Neural crest cell (in vitro differentiated cells): ENCODE results near the gene PRSS38. TPM values are rescaled to one million over a fixed set of nuclear protein-coding genes. Genes with fewer than 3 reads are reported as not detected.

Source experiments
- DNase-seq: peaks from one replicate; pipeline ENCODE4 v3.0.0; 2021; ENCODE audit warnings: low read depth, mixed read lengths, low spot score
- H3K27ac Mint-ChIP-seq: one replicate; pipeline ENCODE4 v1.8.0; 2021; ENCODE audit warnings: mild to moderate bottlenecking, mixed read lengths; ENCODE audit not compliant: unreplicated experiment
- H3K27me3 Mint-ChIP-seq: 2 replicates; pipeline ENCODE4 v1.8.0; 2021; ENCODE audit warnings: low read depth, mild to moderate bottlenecking, mixed read lengths
- H3K36me3 Mint-ChIP-seq: 2 replicates; pipeline ENCODE4 v1.8.0; 2021; ENCODE audit warnings: low read depth, mild to moderate bottlenecking, mixed read lengths
- H3K4me1 Mint-ChIP-seq: 2 replicates; pipeline ENCODE4 v1.8.0; 2021; ENCODE audit warnings: mixed read lengths
- H3K4me3 Mint-ChIP-seq: one replicate; pipeline ENCODE4 v1.8.0; 2021; ENCODE audit warnings: mild to moderate bottlenecking, mixed read lengths
- H3K9me3 Mint-ChIP-seq: 2 replicates; pipeline ENCODE4 v1.8.0; 2021; ENCODE audit warnings: mixed read lengths
- CTCF ChIP-seq: fragments of 200-600 bp; sonication (generic); conservative IDR thresholded peaks from 2 replicates; pipeline ENCODE4 v1.5.0; 2021; ENCODE audit warnings: antibody characterized with exemption, mild to moderate bottlenecking
- total RNA-seq: library from RNA; stranded (reverse); gene quantifications from 2 replicates; pipeline ENCODE4 v1.2.1, GENCODE V29; 2021

Gene PRSS38
- total RNA-seq, 1 donor from 2014 or later, result not detected

GRCh38 chr1:227823537-227823936 lies 8.1 kb downstream of the PRSS38 start:
- H3K27me3 Mint-ChIP-seq, result peaks cover 53% of the 10 kb centered on the region
- no peaks in the 10 kb centered on the region for H3K4me1 Mint-ChIP-seq
- TF ChIP-seq CTCF, result no peak
- H3K36me3 Mint-ChIP-seq, result no peaks in the 10 kb centered on the region
- H3K27ac Mint-ChIP-seq, result no peak overlapping the region
- no peak for DNase-seq
- H3K9me3 Mint-ChIP-seq, result peaks cover 10% of the 10 kb centered on the region
- H3K4me3 Mint-ChIP-seq, result no peak overlapping the region

- Mint-ChIP-seq H3K27me3 (peaks cover 56% of the 10 kb centered on the region), H3K4me3 (no peak overlapping the region), H3K9me3 (peaks cover 10% of the 10 kb centered on the region), H3K27ac (no peak overlapping the region), H3K36me3 (no peaks in the 10 kb centered on the region), H3K4me1 (no peaks in the 10 kb centered on the region)
- no peak for TF ChIP-seq CTCF
- DNase-seq, result no peak
Observed at GRCh38 chr1:227824204-227824603, 8.7 kb downstream of the PRSS38 start.

- no peak overlapping the region for H3K4me3 Mint-ChIP-seq
- no peaks in the 10 kb centered on the region for H3K4me1 Mint-ChIP-seq
- DNase-seq, result no peak
- H3K27me3 Mint-ChIP-seq, result peaks cover 54% of the 10 kb centered on the region
- peaks cover 4% of the 10 kb centered on the region for H3K9me3 Mint-ChIP-seq
- TF ChIP-seq CTCF, result no peak
- no peaks in the 10 kb centered on the region for H3K36me3 Mint-ChIP-seq
- no peak overlapping the region for H3K27ac Mint-ChIP-seq
Observed at GRCh38 chr1:227828786-227829185, 13.3 kb downstream of the PRSS38 start.

- no peak for TF ChIP-seq CTCF
Observed at GRCh38 chr1:227838181-227838580, 22.7 kb downstream of the PRSS38 start.

GRCh38 chr1:227841096-227841495 lies 25.6 kb downstream of the PRSS38 start:
- TF ChIP-seq CTCF, result no peak

More at GRCh38 chr1:227838181-227838580, 22.7 kb downstream of the PRSS38 start:
- peaks cover 24% of the 10 kb centered on the region for H3K27me3 Mint-ChIP-seq
- no peaks in the 10 kb centered on the region for H3K36me3 Mint-ChIP-seq
- H3K4me3 Mint-ChIP-seq, result no peak overlapping the region
- H3K27ac Mint-ChIP-seq, result no peak overlapping the region
- H3K4me1 Mint-ChIP-seq, result no peaks in the 10 kb centered on the region
- DNase-seq, result no peak
- H3K9me3 Mint-ChIP-seq, result no peaks in the 10 kb centered on the region

More at GRCh38 chr1:227841096-227841495, 25.6 kb downstream of the PRSS38 start:
- H3K4me3 Mint-ChIP-seq, result no peak overlapping the region
- H3K27ac Mint-ChIP-seq, result no peak overlapping the region
- peaks cover 4% of the 10 kb centered on the region for H3K27me3 Mint-ChIP-seq
- no peaks in the 10 kb centered on the region for H3K36me3 Mint-ChIP-seq
- no peaks in the 10 kb centered on the region for H3K9me3 Mint-ChIP-seq
- DNase-seq, result no peak
- no peaks in the 10 kb centered on the region for H3K4me1 Mint-ChIP-seq
